GM21515 (cell line): Measurements from ENCODE around the gene SDK1.
"Not testable (repeated sequence)": the region's sequence is repeated elsewhere in the genome, so short reads cannot be mapped to it uniquely, and the experiment has no call there.

Experiments used
- ATAC-seq: cut with Tn5 transposase; IDR thresholded peaks from one replicate; pipeline ENCODE4 v1.9.1; 2021; ENCODE audit not compliant: unreplicated experiment

SDK1 gene

GRCh38 chr7:3648276-3648675 is 347.2 kb downstream of the SDK1 start:
- no peak for ATAC-seq

GRCh38 chr7:3649250-3649649 is 348.2 kb downstream of the SDK1 start:
- ATAC-seq = no peak

- no peak for ATAC-seq
These were observed 348.8 kb downstream of the SDK1 start for GRCh38 chr7:3649678-3650440.

- ATAC-seq = no peak
These were observed 349.8 kb downstream of the SDK1 start for GRCh38 chr7:3650844-3651243.

- no peak for ATAC-seq
These were observed 354.6 kb downstream of the SDK1 start for GRCh38 chr7:3655635-3656034.

GRCh38 chr7:3657206-3657605 is 356.2 kb downstream of the SDK1 start:
- ATAC-seq = no peak

- ATAC-seq = no peak
These were observed 367.7 kb downstream of the SDK1 start for GRCh38 chr7:3668743-3669142.

DNA sequence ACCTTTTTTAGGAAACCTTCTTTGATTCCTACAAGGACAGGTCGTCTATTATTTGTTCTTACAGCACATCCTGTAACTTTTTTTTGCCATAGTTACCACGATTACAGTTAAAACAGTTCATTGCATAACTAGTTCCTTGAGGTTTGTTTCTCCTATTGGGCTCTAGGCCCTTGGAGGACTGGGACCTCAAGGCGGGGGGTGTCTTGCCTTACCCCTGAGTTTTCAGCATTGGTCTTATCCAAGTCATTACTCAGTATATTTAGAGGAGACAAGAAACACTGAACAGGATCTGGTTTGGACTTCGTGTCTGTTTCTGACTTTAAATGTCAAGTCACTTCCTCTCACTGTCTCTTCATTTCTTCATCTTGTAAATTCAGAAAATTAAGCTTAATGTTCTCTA is 369.8 kb downstream of the SDK1 start:
- ATAC-seq = no peak

GRCh38 chr7:3673524-3673923 is 372.5 kb downstream of the SDK1 start:
- ATAC-seq = no peak

DNA sequence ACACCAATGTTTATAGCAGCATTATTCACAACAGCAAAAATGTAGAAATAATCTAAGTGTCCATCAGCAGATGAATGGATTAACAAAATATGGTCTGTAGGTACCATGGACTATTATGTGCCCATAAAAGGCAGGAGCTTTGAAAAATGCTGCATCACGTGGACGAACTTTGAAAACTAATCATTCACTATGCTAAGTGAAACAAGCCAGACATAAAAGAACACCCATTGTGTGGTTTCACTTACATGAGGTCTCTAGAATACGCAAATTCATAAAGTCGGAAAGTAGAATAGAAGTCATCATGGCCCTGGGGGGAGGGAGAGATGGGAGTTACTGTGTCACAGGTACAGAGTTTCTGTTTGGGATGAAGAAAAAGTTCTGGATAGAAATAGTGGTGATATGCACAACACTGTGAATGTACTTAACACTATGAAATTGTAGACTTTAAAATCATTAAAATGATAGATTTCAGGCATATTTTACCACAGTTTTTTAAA is 377.3 kb downstream of the SDK1 start:
- no peak for ATAC-seq

DNA sequence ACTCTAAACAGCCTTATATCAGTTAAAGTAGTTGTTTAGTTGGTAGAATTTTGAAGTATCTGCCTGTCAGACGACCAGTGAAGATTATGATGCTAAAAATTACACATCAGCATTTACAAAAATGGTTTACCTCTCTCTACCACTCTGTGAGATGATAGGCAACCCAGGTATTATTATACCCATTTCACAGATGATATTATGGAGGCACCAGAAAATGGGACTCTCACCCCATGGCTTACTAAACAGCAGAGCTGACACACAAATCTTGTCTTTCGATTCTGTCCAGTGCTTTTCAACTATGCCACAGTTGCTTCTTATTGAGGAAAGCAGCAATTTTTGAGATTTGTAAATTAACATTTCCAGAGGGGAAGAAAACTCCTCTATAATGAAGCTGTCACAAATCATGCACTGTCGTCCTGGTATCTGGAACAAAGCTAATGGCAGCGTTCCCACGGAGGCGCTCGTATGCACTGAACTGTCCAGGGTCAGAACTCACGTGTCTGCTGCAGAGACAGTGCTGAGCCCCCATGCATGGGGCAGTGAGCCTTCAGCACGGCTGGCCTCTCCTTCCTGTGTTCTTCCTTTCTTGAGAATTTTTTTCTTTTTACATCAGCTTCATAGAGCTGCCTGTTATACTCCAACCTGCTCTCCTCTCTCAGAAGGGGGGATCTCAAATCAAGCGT is 381.1 kb downstream of the SDK1 start:
- no peak for ATAC-seq

DNA sequence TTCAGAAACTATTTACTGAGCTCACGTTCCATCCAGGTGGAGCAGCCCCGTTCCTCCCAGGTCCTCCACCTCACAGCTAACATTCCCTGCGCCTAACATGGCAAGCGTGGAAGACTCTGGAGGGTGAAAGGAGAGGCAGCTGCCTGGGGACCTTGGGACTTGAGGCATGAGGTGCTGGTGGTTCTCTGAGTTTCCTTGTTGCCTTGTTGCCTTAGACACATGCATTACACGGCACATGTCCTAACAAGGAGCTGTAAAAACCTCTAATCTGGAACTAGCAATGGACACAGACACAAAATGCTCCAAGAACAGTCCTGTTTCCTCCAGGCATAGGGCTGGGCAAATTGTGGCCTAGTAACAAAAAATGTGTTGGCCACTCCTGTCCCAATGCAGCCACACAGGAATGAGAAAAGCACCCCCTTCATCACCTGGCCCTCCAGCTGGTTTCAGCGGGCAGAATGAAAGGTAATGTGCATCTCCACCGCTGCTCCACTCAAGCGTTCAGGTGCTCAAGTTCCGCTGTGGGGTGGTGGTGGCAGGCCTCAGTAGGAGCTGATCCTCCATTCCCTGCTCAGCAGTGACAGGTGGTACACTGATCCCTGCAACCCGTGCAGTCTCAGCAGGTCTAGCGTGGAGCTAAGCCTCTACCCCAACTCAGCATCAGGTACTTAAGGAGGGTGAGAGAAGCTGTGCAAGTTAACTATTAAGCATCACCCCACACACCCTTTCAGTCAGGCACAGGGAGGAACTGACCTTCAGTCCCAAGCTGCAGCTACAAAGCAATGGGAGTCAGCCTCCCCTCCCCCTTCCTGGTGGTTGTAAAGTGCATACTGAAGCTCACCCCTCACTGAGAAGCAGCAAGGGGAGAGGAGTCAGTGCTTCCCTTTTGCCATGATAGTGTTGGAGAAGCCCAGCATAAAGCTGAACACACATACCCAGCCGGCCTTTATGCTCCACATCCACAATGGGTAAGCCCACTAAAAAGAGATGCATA is 382.8 kb downstream of the SDK1 start:
- ATAC-seq = no peak

GRCh38 chr7:3688071-3688470 is 387.0 kb downstream of the SDK1 start:
- ATAC-seq = no peak

GRCh38 chr7:3688842-3689241 is 387.8 kb downstream of the SDK1 start:
- ATAC-seq = no peak

DNA sequence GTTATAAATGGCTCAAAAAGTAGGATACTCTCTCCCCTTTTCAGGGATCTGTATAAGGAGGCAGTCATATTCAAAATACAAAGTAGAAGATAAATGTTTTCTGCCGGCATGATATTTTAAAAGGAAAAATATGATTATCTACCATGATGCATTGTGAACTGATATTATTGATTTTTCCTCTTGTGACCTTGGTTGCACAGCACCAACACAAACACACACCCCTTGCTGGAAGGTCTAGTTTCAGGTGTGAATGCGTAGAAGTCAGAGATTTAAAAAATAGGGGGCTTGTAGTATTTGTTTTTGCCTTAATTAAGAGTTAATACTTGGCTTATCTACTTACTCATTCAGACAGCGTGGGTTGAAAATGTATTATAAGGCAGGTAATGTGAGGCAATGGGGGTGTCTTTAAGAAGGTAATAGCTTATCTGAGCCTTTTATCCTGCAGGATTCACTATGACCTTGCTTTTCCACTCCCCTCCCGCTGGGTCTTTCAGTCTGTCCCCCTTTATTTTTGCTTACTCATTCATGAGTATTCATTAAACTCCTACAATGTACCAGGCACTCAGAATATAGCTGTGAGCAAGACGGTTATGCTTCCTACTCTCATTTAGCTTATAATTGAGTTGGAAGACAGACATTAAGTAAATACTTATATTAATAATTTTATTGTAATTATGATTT is 390.6 kb downstream of the SDK1 start:
- no peak for ATAC-seq

DNA sequence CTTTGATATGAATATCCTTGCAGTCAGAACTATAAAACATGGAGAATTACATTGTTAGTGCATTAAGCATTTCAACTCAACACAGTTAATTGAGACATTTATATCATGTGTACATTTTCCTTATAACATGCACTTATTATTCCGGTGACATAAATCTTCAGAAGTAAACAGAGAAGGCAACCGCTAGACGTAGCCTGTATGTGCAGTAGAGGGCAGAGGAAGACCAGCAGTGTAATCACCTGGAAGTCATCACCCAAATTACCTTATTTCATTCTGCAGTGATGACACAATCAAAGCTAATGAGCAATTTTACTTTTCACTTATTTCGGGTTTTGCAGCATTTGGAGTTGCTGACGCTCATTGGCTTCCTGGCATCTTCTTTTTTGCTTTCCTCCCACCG is 394.6 kb downstream of the SDK1 start:
- ATAC-seq = no peak

DNA sequence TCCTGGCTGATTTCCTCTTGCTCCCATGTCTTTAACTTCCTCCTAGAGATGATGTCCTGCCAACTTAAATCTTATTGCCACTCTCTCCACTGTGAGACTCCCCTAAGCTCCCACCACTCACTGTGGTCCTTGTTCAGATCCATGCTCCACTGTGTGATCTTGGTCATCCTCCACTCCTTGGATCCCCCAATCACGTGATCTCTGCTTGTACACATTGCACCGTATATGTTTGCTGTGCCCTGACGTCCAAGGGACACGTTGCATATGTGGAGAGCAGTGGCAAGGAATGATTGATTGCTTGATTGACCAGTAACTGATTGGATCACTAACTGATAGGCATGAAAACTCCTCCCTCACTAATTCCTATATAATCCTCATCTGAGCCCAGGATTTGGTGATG is 395.1 kb downstream of the SDK1 start:
- no peak for ATAC-seq

GRCh38 chr7:3697472-3697871 is 396.4 kb downstream of the SDK1 start:
- ATAC-seq = no peak

GRCh38 chr7:3705258-3705657 is 404.2 kb downstream of the SDK1 start:
- no peak for ATAC-seq

DNA sequence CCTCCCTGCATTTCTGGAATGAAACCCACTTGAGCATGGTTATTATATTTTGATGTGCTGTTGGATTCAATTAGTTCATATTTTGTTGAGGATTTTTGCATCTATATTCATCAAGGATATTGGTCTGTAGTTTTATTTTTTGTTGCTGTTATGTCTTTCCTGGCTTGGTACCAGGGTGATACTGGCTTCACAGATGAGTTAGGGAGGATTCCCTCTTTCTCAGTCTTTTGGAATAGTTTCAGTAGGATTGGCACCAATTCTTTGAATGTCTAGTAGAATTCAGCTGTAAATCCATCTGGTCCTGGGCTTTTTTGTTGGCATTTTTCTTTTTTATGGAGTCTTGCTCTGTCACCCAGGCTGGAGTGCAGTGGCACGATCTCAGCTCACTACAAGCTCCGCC is 405.0 kb downstream of the SDK1 start:
- ATAC-seq = not testable (repeated sequence)

GRCh38 chr7:3710122-3710521 is 409.1 kb downstream of the SDK1 start:
- ATAC-seq = no peak
